Stimulated activated CD8-positive, alpha-beta memory T cell treated with anti-CD3 and anti-CD28 coated beads, Interleukin-7, amount 100 ng/mL, for 4 hours (primary cell): ENCODE results near the gene INPP5A.
"Not testable (repeated sequence)": the region's sequence is repeated elsewhere in the genome, so short reads cannot be mapped to it uniquely, and the experiment has no call there.

Experiments used
- DNase-seq, 2 donors: peaks; one replicate each; pipeline ENCODE4 v3.0.0-alpha.2; 2020; ENCODE audit warnings: low read depth in 2 of 2

Gene INPP5A

GRCh38 chr10:132825783-132826523 is 288.4 kb downstream of the INPP5A start:
- DNase-seq, result not testable (repeated sequence)

GRCh38 chr10:132826524-132827422 is 289.2 kb downstream of the INPP5A start:
- DNase-seq, result no peak

- DNase-seq, result no peak
Measured at GRCh38 chr10:132827423-132827789, 289.8 kb downstream of the INPP5A start.

- DNase-seq, result no peak
Measured at GRCh38 chr10:132827861-132828539, 290.4 kb downstream of the INPP5A start.

- DNase-seq, result no peak
Measured at GRCh38 chr10:132828681-132829080, 291.1 kb downstream of the INPP5A start.

GRCh38 chr10:132829403-132829802 is 291.8 kb downstream of the INPP5A start:
- DNase-seq, result no peak

GRCh38 chr10:132832186-132832969 is 294.8 kb downstream of the INPP5A start:
- DNase-seq, result no peak
